GM12874 (cell line): ENCODE data around the gene NUP98.

Source experiments
- TF ChIP-seq, protein P1 (sequence below): IDR thresholded peaks from 2 replicates; pipeline ENCODE4 v1.5.1; 2011; ENCODE audit warnings: low read depth, mild to moderate bottlenecking, control low read depth, low read length, moderate library complexity; ENCODE audit not compliant: insufficient read depth

The NUP98 gene

DNA sequence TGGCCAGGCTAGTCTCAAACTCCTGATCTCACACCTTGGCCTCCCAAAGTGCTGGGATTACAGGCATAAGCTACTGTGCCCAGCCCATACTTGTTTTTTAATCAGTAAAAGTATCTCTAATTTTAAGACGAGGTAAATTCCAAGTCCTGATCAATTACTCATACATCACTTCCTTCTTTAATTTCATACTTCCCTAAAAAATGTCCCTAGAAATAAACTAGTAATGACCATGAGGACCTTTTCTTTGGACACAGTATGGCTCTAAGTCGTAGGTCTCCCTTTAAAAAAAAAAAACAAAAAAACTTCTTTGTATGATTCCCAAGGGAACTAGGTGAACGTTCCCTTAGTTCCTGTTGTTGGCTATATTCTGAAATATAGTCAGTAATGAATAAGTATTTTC is 29.8 kb downstream of the NUP98 start:
- TF ChIP-seq, protein P1, sequence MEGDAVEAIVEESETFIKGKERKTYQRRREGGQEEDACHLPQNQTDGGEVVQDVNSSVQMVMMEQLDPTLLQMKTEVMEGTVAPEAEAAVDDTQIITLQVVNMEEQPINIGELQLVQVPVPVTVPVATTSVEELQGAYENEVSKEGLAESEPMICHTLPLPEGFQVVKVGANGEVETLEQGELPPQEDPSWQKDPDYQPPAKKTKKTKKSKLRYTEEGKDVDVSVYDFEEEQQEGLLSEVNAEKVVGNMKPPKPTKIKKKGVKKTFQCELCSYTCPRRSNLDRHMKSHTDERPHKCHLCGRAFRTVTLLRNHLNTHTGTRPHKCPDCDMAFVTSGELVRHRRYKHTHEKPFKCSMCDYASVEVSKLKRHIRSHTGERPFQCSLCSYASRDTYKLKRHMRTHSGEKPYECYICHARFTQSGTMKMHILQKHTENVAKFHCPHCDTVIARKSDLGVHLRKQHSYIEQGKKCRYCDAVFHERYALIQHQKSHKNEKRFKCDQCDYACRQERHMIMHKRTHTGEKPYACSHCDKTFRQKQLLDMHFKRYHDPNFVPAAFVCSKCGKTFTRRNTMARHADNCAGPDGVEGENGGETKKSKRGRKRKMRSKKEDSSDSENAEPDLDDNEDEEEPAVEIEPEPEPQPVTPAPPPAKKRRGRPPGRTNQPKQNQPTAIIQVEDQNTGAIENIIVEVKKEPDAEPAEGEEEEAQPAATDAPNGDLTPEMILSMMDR, result no peak

DNA sequence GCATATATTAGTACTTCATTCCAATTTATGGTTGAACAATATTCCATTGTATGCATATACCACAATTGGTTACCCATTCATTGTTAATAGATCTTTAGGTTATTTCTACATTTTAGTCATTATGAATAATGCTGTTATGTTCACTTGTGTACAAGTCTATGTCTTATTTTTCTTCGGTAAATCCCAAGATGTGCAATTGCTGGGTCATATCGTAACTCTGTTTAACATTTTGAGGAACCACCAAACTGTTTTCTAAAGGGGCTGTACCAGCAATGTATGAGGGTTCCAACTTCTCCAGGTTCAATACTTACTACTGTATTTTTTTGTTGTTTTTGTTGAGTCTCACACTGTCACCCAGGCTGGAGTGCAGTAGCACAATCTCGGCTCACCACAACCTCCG is 33.1 kb downstream of the NUP98 start:
- TF ChIP-seq, protein P1, result no peak

DNA sequence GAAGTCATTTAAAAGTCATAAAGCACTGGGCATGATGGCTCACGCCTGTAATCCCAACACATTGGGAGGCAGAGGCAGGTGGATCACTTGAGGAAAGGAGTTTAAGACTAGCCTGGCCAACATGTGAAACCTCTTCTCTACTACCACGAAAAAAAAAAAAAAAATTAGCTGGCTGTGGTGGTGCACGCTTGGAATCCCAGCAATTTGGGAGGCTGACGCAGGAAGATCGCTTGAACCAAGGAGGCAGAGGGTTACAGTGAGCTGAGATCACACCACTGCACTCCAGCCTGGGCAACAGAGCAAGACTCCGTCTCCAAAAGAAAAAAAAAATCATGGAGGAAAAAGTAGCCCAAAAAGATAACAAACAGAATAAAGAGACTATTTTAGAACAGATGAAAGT is 42.2 kb downstream of the NUP98 start:
- TF ChIP-seq, protein P1, result no peak

DNA sequence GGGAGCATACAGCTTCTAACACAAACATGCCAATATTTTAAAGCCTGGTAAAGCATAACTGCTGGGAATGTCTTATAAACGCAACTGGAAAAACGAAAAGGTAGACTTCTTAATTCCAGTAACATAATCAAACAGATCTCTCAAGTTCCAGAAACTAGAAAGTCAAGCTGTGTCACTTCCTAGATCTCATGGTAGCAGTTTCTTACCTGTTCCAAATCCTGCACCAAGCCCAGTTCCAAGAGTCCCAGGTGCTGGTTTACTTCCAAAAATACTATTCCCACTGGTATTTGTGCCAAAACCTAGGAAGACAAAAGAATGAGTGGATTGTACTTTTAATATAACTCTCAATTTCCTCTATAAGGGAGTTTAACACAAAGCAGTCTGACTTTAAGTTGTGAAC is 44.2 kb downstream of the NUP98 start:
- TF ChIP-seq, protein P1, result no peak

DNA sequence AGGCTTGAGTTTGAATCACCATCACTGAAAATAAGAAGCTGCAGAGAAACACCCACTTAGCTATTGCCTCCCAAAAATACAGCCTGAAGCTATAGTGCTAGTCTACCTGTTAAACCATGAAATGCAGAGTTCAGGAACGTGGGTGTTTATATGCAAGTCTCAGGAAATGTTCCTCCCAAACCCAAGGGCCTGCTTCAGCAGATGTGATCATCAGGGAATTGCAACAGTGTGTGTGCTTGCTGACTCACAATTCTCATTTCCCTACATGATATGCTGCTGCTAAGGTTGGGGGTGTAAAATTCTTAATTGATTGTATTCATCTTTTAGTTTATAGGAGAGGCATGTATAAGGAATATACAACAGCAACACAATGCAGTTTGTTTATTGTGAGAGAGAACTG is 49.6 kb downstream of the NUP98 start:
- TF ChIP-seq, protein P1, result no peak

DNA sequence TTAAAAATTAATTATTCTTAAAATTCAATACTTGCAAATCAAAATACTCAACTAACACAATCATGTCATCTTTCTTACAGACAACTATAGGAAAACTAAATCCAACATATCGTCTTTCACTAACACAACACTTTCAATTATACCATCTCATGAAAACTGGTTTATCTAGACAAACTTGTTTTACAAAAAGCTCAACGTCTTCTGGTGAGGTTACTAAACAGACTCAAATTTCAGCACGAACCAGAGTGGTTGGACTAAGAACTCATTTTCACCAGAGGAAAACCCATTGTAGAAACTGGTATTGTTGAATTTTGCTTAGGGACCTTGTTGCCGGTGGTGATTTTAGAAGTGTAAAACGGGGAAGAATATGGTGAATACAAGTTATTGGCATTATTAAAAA is 52.2 kb downstream of the NUP98 start:
- TF ChIP-seq, protein P1, result no peak

DNA sequence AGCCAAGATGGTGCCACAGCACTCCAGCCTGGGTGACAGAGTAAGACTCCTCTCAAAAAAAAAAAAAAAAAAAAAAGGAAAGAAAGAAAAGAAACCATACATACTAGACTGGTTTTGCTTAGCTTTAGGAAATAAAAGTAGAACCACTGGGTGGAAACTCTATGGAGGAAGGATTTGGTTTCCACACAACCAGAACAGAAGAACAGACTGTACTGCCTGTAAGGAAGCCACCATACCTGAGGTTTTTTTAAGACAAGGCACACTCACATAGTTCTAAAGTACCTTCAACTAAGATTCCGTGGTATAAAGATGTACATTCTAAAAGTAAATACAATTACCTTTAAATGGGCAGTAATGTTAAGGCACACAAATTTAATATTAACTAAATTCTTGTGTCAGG is 58.6 kb downstream of the NUP98 start:
- TF ChIP-seq, protein P1, result no peak

DNA sequence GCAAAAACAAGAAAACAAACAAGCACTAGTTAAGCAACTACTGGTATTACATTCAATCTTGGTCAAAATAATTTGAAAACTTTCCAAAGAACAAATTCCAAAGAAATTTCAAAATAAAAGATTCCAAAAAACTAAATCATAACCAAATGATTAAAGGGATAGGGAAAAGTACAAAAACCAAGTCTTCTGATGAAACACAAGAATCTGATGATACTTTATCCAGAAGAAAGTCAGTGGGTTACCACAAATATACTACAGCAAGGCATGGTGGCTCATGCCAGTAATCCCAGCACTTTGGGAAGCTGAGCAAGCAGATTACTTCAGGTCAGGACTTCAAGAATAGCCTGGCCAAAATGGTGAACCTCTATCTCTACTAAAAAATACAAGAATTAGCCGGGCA is 59.1 kb downstream of the NUP98 start:
- TF ChIP-seq, protein P1, result no peak
